GM20000 (cell line): ENCODE data around the gene ACRBP.
"Not testable (repeated sequence)": the region's sequence is repeated elsewhere in the genome, so short reads cannot be mapped to it uniquely, and the experiment has no call there.

ENCODE experiments used
- DNase-seq: peaks from one replicate; pipeline ENCODE4 v3.0.0; 2012; ENCODE audit warnings: low spot score
- CTCF ChIP-seq: IDR thresholded peaks from 2 replicates; pipeline ENCODE4 v1.5.1; 2012; ENCODE audit warnings: mild to moderate bottlenecking, control low read depth; ENCODE audit errors: extremely low read depth, missing control alignments

Gene ACRBP

GRCh38 chr12:6607751-6608591 is 39.3 kb downstream of the ACRBP start:
- peak; percentile 73 for DNase-seq
- no peak for TF ChIP-seq CTCF

- DNase-seq, result peak; percentile 68
- TF ChIP-seq CTCF, result no peak
These were observed 40.7 kb downstream of the ACRBP start for GRCh38 chr12:6606331-6607131.

GRCh38 chr12:6605421-6606330 is 41.6 kb downstream of the ACRBP start:
- TF ChIP-seq CTCF, result no peak

GRCh38 chr12:6604259-6605029 is 42.8 kb downstream of the ACRBP start:
- TF ChIP-seq CTCF, result no peak

More at GRCh38 chr12:6605421-6606330, 41.6 kb downstream of the ACRBP start:
- no peak for DNase-seq

GRCh38 chr12:6603095-6603567 is 44.1 kb downstream of the ACRBP start:
- no peak for TF ChIP-seq CTCF
- no peak for DNase-seq

More at GRCh38 chr12:6604259-6605029, 42.8 kb downstream of the ACRBP start:
- DNase-seq, result no peak

GRCh38 chr12:6602526-6602925 is 44.7 kb downstream of the ACRBP start:
- no peak for DNase-seq
- no peak for TF ChIP-seq CTCF

- DNase-seq, result not testable (repeated sequence)
These were observed 51.6 kb downstream of the ACRBP start for GRCh38 chr12:6595673-6596072.
